Small intestine (tissue), 7 donors: ENCODE data around the gene PLA2G6. TPM values are rescaled to one million over a fixed set of nuclear protein-coding genes. Genes with fewer than 3 reads are reported as not detected.

Experiments used
- DNase-seq, 2 donors: peaks; one replicate each; pipeline versions ENCODE4 v3.0.0 to v3.0.0-alpha.2; 2013
- FAIRE-seq: peaks from 2 replicates; lab custom pipeline; 2012; peaks lifted over from hg19 to GRCh38; lab: Jason Lieb, UNC
- H3K27ac ChIP-seq, 3 donors: one replicate each; pipeline ENCODE4 v1.5.1; 2013; ENCODE audit warnings: low read length in 2 of 3, mild to moderate bottlenecking in 2 of 3, control low read depth in 1 of 3, inconsistent platforms in 1 of 3, low read depth in 1 of 3, moderate library complexity in 1 of 3
- H3K27me3 ChIP-seq, 3 donors: one replicate each; pipeline ENCODE4 v1.6.1; 2013; ENCODE audit warnings: low read length in 3 of 3, inconsistent platforms in 1 of 3; ENCODE audit not compliant: control insufficient read depth in 3 of 3, insufficient read depth in 3 of 3
- H3K36me3 ChIP-seq, 3 donors: one replicate each; pipeline ENCODE4 v1.6.1; 2013; ENCODE audit warnings: low read length in 3 of 3, inconsistent platforms in 1 of 3, low read depth in 1 of 3, mild to moderate bottlenecking in 1 of 3, moderate library complexity in 1 of 3; ENCODE audit not compliant: control insufficient read depth in 3 of 3, insufficient read depth in 2 of 3
- H3K4me1 ChIP-seq, 3 donors: one replicate each; pipeline ENCODE4 v1.6.1; 2013; ENCODE audit warnings: low read length in 2 of 3, inconsistent platforms in 1 of 3, low read depth in 1 of 3, mild to moderate bottlenecking in 1 of 3, moderate library complexity in 1 of 3; ENCODE audit not compliant: control insufficient read depth in 3 of 3, insufficient read depth in 2 of 3
- H3K4me3 ChIP-seq, 3 donors: one replicate each; pipeline ENCODE4 v1.5.1; 2013; ENCODE audit warnings: low read length in 3 of 3, control low read depth in 1 of 3, inconsistent platforms in 1 of 3, low read depth in 1 of 3, mild to moderate bottlenecking in 1 of 3, moderate library complexity in 1 of 3
- H3K9me3 ChIP-seq, 2 donors: one replicate each; pipeline ENCODE4 v1.6.1; 2013; ENCODE audit warnings: low read depth in 1 of 2, low read length in 1 of 2; ENCODE audit not compliant: control insufficient read depth in 2 of 2, insufficient read depth in 1 of 2
- WGBS, 3 donors: extraction: QIAGEN DNeasy Blood & Tissue Kit; methylation state at CpG; one replicate each; pipeline ENCODE4 v1.1.7; 2013; 5-methylcytosine and 5-hydroxymethylcytosine counted together
- polyA plus RNA-seq, 4 donors: library from polyadenylated mRNA; stranded (reverse) in 3 of 4; unstranded in 1 of 4; fragments of 200-250 nt in 3 of 4; fragments of 120-200 nt in 1 of 4; gene quantifications; one replicate each; pipeline versions ENCODE4 v1.2.1 to v1.2.3, GENCODE V29; 2013
- donor health status: healthy with polysubstance abuse.
- donor health status: control.
- donor health status: control.
- donor health status: Bipolar disorder and iron deficiency.
- donor health status: healthy.

PLA2G6 gene
- polyA plus RNA-seq, 4 donors, result 13.8 to 55.0 (median 24.3) TPM

GRCh38 chr22:38133331-38133730 is 48.3 kb downstream of the PLA2G6 start:
- no peak for DNase-seq
- 95 to 100% (median 98%) methylated on average over 4 of the region's 4 CpGs for WGBS, 3 donors
- H3K36me3 ChIP-seq, result peaks cover 0 to 80% (median 2%) of the 10 kb centered on the region in 3 donors

GRCh38 chr22:38132794-38133193 is 48.8 kb downstream of the PLA2G6 start:
- peaks cover 0 to 80% (median 2%) of the 10 kb centered on the region in 3 donors for H3K36me3 ChIP-seq
- WGBS, 3 donors, result 91 to 97% (median 96%) methylated on average over 28 of the region's 28 CpGs
- DNase-seq, result no peak
- peaks cover 0 to 9% (median 0%) of the 10 kb centered on the region in 3 donors for H3K4me1 ChIP-seq
- H3K4me3 ChIP-seq, result no peak overlapping the region
- no peak for FAIRE-seq
- H3K27me3 ChIP-seq, result no peaks in the 10 kb centered on the region
- no peak overlapping the region for H3K27ac ChIP-seq
- no peaks in the 10 kb centered on the region for H3K9me3 ChIP-seq

More at GRCh38 chr22:38133331-38133730, 48.3 kb downstream of the PLA2G6 start:
- no peaks in the 10 kb centered on the region for H3K27me3 ChIP-seq
- H3K27ac ChIP-seq, result no peak overlapping the region
- peaks cover 0 to 9% (median 0%) of the 10 kb centered on the region in 3 donors for H3K4me1 ChIP-seq
- H3K4me3 ChIP-seq, result no peak overlapping the region
- FAIRE-seq, result no peak
- no peaks in the 10 kb centered on the region for H3K9me3 ChIP-seq

- H3K9me3 ChIP-seq, result no peaks in the 10 kb centered on the region
- DNase-seq, result no peak
- H3K36me3 ChIP-seq, result peaks cover 0 to 82% (median 2%) of the 10 kb centered on the region in 3 donors
- no peaks in the 10 kb centered on the region for H3K27me3 ChIP-seq
- WGBS, 3 donors, result 85 to 93% (median 89%) methylated on average over 7 of the region's 7 CpGs
- H3K27ac ChIP-seq, result no peak overlapping the region
- no peak overlapping the region for H3K4me3 ChIP-seq
- FAIRE-seq, result no peak
- peaks cover 0 to 9% (median 0%) of the 10 kb centered on the region in 3 donors for H3K4me1 ChIP-seq
Measured at GRCh38 chr22:38132136-38132535, 49.5 kb downstream of the PLA2G6 start.

DNA sequence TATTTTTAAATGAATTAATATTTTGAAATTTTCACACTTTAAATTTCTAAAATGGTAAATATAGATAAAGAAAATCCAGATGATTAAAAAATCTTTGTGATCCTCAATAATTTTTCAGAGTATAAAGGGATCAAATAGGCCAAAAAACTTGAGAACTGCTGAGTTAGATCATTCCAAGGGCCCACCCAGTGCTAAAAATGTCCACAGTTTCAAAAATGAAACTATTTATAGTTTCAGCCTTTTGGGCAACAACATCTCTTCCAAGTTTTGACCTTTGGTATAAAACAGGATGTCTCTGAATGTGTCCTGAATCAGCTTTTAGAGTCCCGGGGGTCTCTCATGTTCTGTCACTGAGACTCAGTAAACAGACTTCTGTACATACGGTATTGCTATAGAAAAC is 50.2 kb downstream of the PLA2G6 start:
- WGBS, 3 donors, result 58 to 89% (median 79%) methylated on average over 2 of the region's 2 CpGs
- Histone ChIP-seq H3K27me3 (no peaks in the 10 kb centered on the region), H3K4me3 (no peak overlapping the region), H3K27ac (no peak overlapping the region), H3K36me3 (peaks cover 0 to 84% (median 2%) of the 10 kb centered on the region in 3 donors), H3K9me3 (no peaks in the 10 kb centered on the region), H3K4me1 (peaks cover 0 to 9% (median 0%) of the 10 kb centered on the region in 3 donors)
- DNase-seq (no peak), FAIRE-seq (no peak)

GRCh38 chr22:38129856-38130255 is 51.8 kb downstream of the PLA2G6 start:
- Histone ChIP-seq H3K36me3 (peaks cover 0 to 87% (median 2%) of the 10 kb centered on the region in 3 donors), H3K4me1 (peaks cover 0 to 9% (median 0%) of the 10 kb centered on the region in 3 donors), H3K4me3 (no peak overlapping the region), H3K27ac (no peak overlapping the region), H3K27me3 (no peaks in the 10 kb centered on the region), H3K9me3 (no peaks in the 10 kb centered on the region)
- 84 to 88% (median 87%) methylated on average over 9 of the region's 9 CpGs for WGBS, 3 donors
- DNase-seq (no peak), FAIRE-seq (no peak)

DNA sequence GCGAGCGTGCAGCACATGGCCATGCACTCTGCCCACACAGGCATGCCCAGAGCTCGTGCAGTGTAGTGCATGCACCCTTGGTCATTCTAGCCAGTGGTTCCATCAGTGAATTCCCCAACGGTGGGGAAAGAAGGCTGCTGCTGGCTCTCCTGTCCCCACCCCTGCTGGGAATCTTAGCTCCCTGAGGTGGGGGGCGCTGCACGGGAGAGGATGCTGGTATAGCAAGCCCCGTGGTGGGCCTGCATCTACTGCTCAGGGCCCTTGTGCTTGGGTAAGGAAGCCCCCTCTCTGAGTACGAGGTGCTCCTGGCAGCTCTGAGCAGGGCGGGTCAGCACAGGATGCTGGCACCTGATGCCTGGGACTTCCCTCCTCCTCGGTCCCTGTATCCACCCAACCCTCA is 52.6 kb downstream of the PLA2G6 start:
- H3K27me3 ChIP-seq, result no peaks in the 10 kb centered on the region
- no peaks in the 10 kb centered on the region for H3K9me3 ChIP-seq
- H3K36me3 ChIP-seq, result peaks cover 0 to 89% (median 2%) of the 10 kb centered on the region in 3 donors
- H3K4me3 ChIP-seq, result no peak overlapping the region
- no peak overlapping the region for H3K27ac ChIP-seq
- 85 to 87% (median 86%) methylated on average over 9 to 10 of the region's 10 CpGs for WGBS, 3 donors
- no peak for FAIRE-seq
- H3K4me1 ChIP-seq, result peaks cover 0 to 9% (median 0%) of the 10 kb centered on the region in 3 donors
- DNase-seq, result no peak

DNA sequence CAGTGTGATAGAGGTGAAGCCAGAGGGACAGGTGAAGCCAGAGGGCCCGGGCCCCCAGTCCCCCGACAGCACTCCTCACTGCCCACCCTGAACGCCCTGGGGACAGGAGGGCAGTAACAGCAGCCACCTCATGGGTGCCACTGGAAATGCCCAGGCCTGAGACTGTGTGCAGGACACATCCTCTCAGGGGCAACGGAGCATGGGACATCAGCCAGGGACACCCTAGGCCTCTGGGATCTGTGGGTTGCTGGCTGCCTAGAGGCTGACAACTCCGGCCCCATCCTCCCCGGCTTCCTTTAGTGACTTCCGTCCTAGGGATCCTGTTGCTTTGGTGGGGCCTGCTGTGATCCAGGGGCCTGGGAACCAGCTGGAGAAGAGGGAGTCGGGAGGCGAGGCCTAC is 53.8 kb downstream of the PLA2G6 start:
- H3K27me3 ChIP-seq, result no peaks in the 10 kb centered on the region
- no peaks in the 10 kb centered on the region for H3K9me3 ChIP-seq
- DNase-seq, result no peak
- no peak overlapping the region for H3K4me3 ChIP-seq
- H3K27ac ChIP-seq, result no peak overlapping the region
- no peak for FAIRE-seq
- peaks cover 0 to 9% (median 0%) of the 10 kb centered on the region in 3 donors for H3K4me1 ChIP-seq
- 90 to 96% (median 95%) methylated on average over 9 of the region's 9 CpGs for WGBS, 3 donors
- H3K36me3 ChIP-seq, result peaks cover 0 to 84% (median 2%) of the 10 kb centered on the region in 3 donors

- H3K27ac ChIP-seq, result no peak overlapping the region
- 91 to 93% (median 93%) methylated on average over 21 to 23 of the region's 23 CpGs for WGBS, 3 donors
- H3K4me1 ChIP-seq, result peaks cover 0 to 9% (median 0%) of the 10 kb centered on the region in 3 donors
- H3K36me3 ChIP-seq, result peaks cover 0 to 80% (median 2%) of the 10 kb centered on the region in 3 donors
- H3K27me3 ChIP-seq, result no peaks in the 10 kb centered on the region
- H3K9me3 ChIP-seq, result no peaks in the 10 kb centered on the region
- H3K4me3 ChIP-seq, result no peak overlapping the region
- no peak for DNase-seq
- FAIRE-seq, result no peak
Measured at GRCh38 chr22:38126928-38127668, 54.5 kb downstream of the PLA2G6 start.
